CD14-positive monocyte (primary cell): ENCODE results near the gene PRRC2C. TPM values are rescaled to one million over a fixed set of nuclear protein-coding genes. Genes with fewer than 3 reads are reported as not detected.

Experiments used
- DNase-seq, 3 donors: peaks; one replicate each; pipeline ENCODE4 v3.0.0-alpha.2; 2011 to 2022
- H2AFZ ChIP-seq: 2 replicates; pipeline ENCODE4 v1.6.0; 2012; ENCODE audit warnings: mild to moderate bottlenecking, low read depth, low read length, inconsistent platforms; ENCODE audit not compliant: insufficient read depth, poor library complexity, severe bottlenecking
- H3K27ac ChIP-seq, 2 donors: 1 replicate in 1 of 2; 2 replicates in 1 of 2; pipeline ENCODE4 v1.5.1; 2012 to 2013; ENCODE audit warnings: low read length in 2 of 2, control low read depth in 1 of 2, inconsistent platforms in 1 of 2, low read depth in 1 of 2, mild to moderate bottlenecking in 1 of 2
- H3K27me3 ChIP-seq, 2 donors: one replicate each; pipeline versions ENCODE4 v1.6.0 to v1.6.1; 2011 to 2013; ENCODE audit warnings: low read length in 2 of 2; ENCODE audit not compliant: control insufficient read depth in 2 of 2, insufficient read depth in 2 of 2
- H3K36me3 ChIP-seq, 2 donors: replicated peaks in 1 of 2; 1 replicate in 1 of 2; 2 replicates in 1 of 2; pipeline versions ENCODE4 v1.5.1 to v1.6.1; 2012 to 2013; ENCODE audit warnings: low read length in 2 of 2, control low read depth in 1 of 2, inconsistent platforms in 1 of 2, mild to moderate bottlenecking in 1 of 2; ENCODE audit not compliant: insufficient read depth in 2 of 2, control insufficient read depth in 1 of 2
- H3K4me1 ChIP-seq, 2 donors: 1 replicate in 1 of 2; 2 replicates in 1 of 2; pipeline versions ENCODE4 v1.5.1 to v1.6.1; 2012 to 2013; ENCODE audit warnings: low read length in 2 of 2, control low read depth in 1 of 2, inconsistent platforms in 1 of 2, mild to moderate bottlenecking in 1 of 2, moderate library complexity in 1 of 2; ENCODE audit not compliant: insufficient read depth in 2 of 2, control insufficient read depth in 1 of 2
- H3K4me2 ChIP-seq: replicated peaks from 2 replicates; pipeline ENCODE3; 2012; ENCODE audit warnings: low read length, moderate library complexity, mild to moderate bottlenecking; ENCODE audit not compliant: poor library complexity, severe bottlenecking; ENCODE audit errors: extremely low read depth
- H3K4me3 ChIP-seq, 3 experiments: fragments of 200-600 bp in 1 of 3; sonication (generic) in 1 of 3; replicated peaks in 1 of 3; 1 replicate in 2 of 3; 2 replicates in 1 of 3; pipeline ENCODE4 v1.5.1; 2011 to 2013; ENCODE audit warnings: low read length in 3 of 3, mild to moderate bottlenecking in 3 of 3, control low read depth in 2 of 3, low read depth in 2 of 3, inconsistent platforms in 1 of 3, moderate library complexity in 1 of 3
- H3K79me2 ChIP-seq: 2 replicates; pipeline ENCODE4 v1.6.0; 2012; ENCODE audit warnings: mild to moderate bottlenecking, control low read depth, inconsistent platforms, low read length, moderate library complexity; ENCODE audit not compliant: insufficient read depth
- H3K9ac ChIP-seq: 2 replicates; pipeline ENCODE4 v1.6.0; 2017; ENCODE audit warnings: low read length, mild to moderate bottlenecking; ENCODE audit not compliant: insufficient read depth, poor library complexity, severe bottlenecking
- H3K9me3 ChIP-seq, 2 donors: replicated peaks in 1 of 2; 1 replicate in 1 of 2; 2 replicates in 1 of 2; pipeline versions ENCODE4 v1.5.1 to v1.6.1; 2012 to 2013; ENCODE audit warnings: low read length in 2 of 2, control low read depth in 1 of 2; ENCODE audit not compliant: control insufficient read depth in 1 of 2, insufficient read depth in 1 of 2
- H4K20me1 ChIP-seq: 2 replicates; pipeline ENCODE4 v1.6.0; 2012; ENCODE audit warnings: mild to moderate bottlenecking, low read length, control low read depth, moderate library complexity; ENCODE audit not compliant: insufficient read depth
- H3K27ac Mint-ChIP-seq, 7 donors: one replicate each; pipeline ENCODE4 v1.8.0; 2020; ENCODE audit warnings: mild to moderate bottlenecking in 7 of 7, mixed read lengths in 7 of 7, moderate library complexity in 6 of 7, inconsistent platforms in 2 of 7
- H3K27me3 Mint-ChIP-seq, 3 donors: one replicate each; pipeline ENCODE4 v1.8.0; 2021 to 2022; ENCODE audit warnings: low read depth in 3 of 3, mild to moderate bottlenecking in 3 of 3, mixed read lengths in 3 of 3, moderate library complexity in 3 of 3, inconsistent platforms in 1 of 3
- H3K36me3 Mint-ChIP-seq, 2 donors: one replicate each; pipeline ENCODE4 v1.8.0; 2020; ENCODE audit warnings: mixed read lengths in 2 of 2, inconsistent platforms in 1 of 2, mild to moderate bottlenecking in 1 of 2
- H3K4me1 Mint-ChIP-seq: one replicate; pipeline ENCODE4 v1.8.0; 2020; ENCODE audit warnings: mild to moderate bottlenecking, mixed read lengths
- H3K4me3 Mint-ChIP-seq, 2 donors: one replicate each; pipeline ENCODE4 v1.8.0; 2020; ENCODE audit warnings: mild to moderate bottlenecking in 2 of 2, mixed read lengths in 2 of 2, moderate library complexity in 1 of 2
- H3K9me3 Mint-ChIP-seq, 7 donors: one replicate each; pipeline ENCODE4 v1.8.0; 2020 to 2022; ENCODE audit warnings: mixed read lengths in 7 of 7, mild to moderate bottlenecking in 6 of 7, moderate library complexity in 6 of 7, inconsistent platforms in 2 of 7
- CTCF ChIP-seq: fragments of 200-600 bp; IDR thresholded peaks from one replicate; pipeline ENCODE4 v1.8.0; 2022; ENCODE audit warnings: antibody characterized with exemption, mild to moderate bottlenecking
- WGBS: methylation state at CpG from one replicate; pipeline ENCODE4 v1.1.5; 2013; ENCODE audit warnings: missing lambda C conversion rate; ENCODE audit not compliant: insufficient coverage; 5-methylcytosine and 5-hydroxymethylcytosine counted together
- intact Hi-C, 2 donors: fragments of 100-400 bp; cut with micrococcal nuclease; formaldehyde crosslinking; loops; one replicate each; pipeline versions ENCODE4 v1.15.0 to v1.15.1; 2023
- polyA plus RNA-seq, 3 donors: library from polyadenylated mRNA; depleted of rRNA in 1 of 3; unstranded in 2 of 3; stranded (reverse) in 1 of 3; fragments of 300-500 nt in 2 of 3; fragments of >200 nt in 1 of 3; fragmentation: Illumina TruSeq in 2 of 3; gene quantifications; 1 replicate in 2 of 3; 2 replicates in 1 of 3; pipeline ENCODE4 v1.2.3, GENCODE V29; 2012 to 2021

The PRRC2C gene
- polyA plus RNA-seq, 3 donors: 13.8 to 69.1 (median 15.6) TPM

GRCh38 chr1:171627020-171627419 is 141.7 kb downstream of the PRRC2C start:
- Mint-ChIP-seq H3K27me3 (peaks cover 2 to 9% (median 3%) of the 10 kb centered on the region in 3 donors), H3K36me3 (no peaks in the 10 kb centered on the region), H3K9me3 (peaks cover 0 to 8% (median 0%) of the 10 kb centered on the region in 7 donors), H3K4me3 (no peak overlapping the region), H3K4me1 (no peaks in the 10 kb centered on the region), H3K27ac (no peak overlapping the region)
- Histone ChIP-seq H4K20me1 (no peaks in the 10 kb centered on the region), H3K9ac (no peak overlapping the region), H3K9me3 (no peaks in the 10 kb centered on the region), H3K4me3 (no peak overlapping the region), H3K79me2 (no peaks in the 10 kb centered on the region), H3K27ac (no peak overlapping the region), H3K4me2 (no peak overlapping the region), H3K27me3 (no peaks in the 10 kb centered on the region), H3K4me1 (no peaks in the 10 kb centered on the region), H2AFZ (no peak overlapping the region), H3K36me3 (no peaks in the 10 kb centered on the region)
- no CpG with 5 or more reads among the region's 5 CpGs for WGBS
- DNase-seq: no peak
- no peak for TF ChIP-seq CTCF
- intact Hi-C loops: no loop called here

GRCh38 chr1:171628225-171628624 is 142.9 kb downstream of the PRRC2C start:
- 100% methylated on average over 1 of the region's 2 CpGs for WGBS

More at GRCh38 chr1:171628225-171628624, 142.9 kb downstream of the PRRC2C start:
- Mint-ChIP-seq H3K4me1 (no peaks in the 10 kb centered on the region), H3K9me3 (peaks cover 0 to 8% (median 0%) of the 10 kb centered on the region in 7 donors), H3K36me3 (no peaks in the 10 kb centered on the region), H3K27ac (no peak overlapping the region), H3K27me3 (peaks cover 3 to 9% (median 5%) of the 10 kb centered on the region in 3 donors), H3K4me3 (no peak overlapping the region)
- Histone ChIP-seq H3K36me3 (no peaks in the 10 kb centered on the region), H4K20me1 (no peaks in the 10 kb centered on the region), H2AFZ (no peak overlapping the region), H3K9ac (no peak overlapping the region), H3K4me3 (no peak overlapping the region), H3K4me1 (no peaks in the 10 kb centered on the region), H3K9me3 (no peaks in the 10 kb centered on the region), H3K27me3 (no peaks in the 10 kb centered on the region), H3K79me2 (no peaks in the 10 kb centered on the region), H3K4me2 (no peak overlapping the region), H3K27ac (no peak overlapping the region)
- no peak for TF ChIP-seq CTCF
- intact Hi-C loops: no loop called here
- DNase-seq: no peak
